Measurements from ENCODE around the gene FBXL14.
"Not testable (repeated sequence)": the region's sequence is repeated elsewhere in the genome, so short reads cannot be mapped to it uniquely, and the experiment has no call there.

The FBXL14 gene

DNA sequence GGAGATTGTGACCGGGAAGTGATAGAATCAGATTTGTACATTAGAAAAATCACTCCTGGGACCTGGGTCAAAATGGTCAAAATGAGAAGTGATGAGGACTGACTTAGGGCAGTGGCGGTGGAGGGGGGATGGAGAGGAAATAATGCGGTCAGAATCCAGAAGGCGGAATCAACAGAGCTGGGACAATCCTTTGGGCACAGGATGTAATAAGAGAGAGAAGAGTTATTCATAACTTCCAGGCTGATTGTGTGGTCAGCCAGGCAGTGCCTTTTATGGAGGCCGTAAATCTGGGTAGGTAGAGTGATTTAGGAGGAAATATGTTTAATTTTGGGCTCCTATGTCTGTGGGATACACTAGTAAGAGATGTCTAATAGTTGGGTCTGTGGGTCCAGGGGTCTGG lies 21.6 kb downstream of the FBXL14 start:
- DNase-seq (ENCODE audit: low read depth): no peak

DNA sequence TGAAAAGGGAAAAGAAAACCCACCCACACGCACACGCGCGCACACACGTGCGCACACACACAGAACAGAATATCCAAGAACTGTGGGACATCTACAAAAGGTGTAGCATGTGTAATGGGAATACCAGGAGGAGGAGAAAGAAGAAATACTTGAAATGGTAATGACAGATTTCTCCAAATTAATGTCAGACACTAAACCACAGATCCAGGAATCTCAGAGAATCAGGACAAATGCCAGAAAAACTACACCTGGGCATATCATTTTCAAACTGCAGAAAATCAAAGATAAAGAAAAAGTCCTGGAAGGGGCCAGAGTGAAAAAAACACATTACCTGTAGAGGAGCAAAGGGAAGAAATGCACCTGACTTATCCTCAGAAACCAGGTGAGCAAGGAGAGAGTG lies 26.5 kb downstream of the FBXL14 start:
- no peak for DNase-seq (ENCODE audit: low read depth)

DNA sequence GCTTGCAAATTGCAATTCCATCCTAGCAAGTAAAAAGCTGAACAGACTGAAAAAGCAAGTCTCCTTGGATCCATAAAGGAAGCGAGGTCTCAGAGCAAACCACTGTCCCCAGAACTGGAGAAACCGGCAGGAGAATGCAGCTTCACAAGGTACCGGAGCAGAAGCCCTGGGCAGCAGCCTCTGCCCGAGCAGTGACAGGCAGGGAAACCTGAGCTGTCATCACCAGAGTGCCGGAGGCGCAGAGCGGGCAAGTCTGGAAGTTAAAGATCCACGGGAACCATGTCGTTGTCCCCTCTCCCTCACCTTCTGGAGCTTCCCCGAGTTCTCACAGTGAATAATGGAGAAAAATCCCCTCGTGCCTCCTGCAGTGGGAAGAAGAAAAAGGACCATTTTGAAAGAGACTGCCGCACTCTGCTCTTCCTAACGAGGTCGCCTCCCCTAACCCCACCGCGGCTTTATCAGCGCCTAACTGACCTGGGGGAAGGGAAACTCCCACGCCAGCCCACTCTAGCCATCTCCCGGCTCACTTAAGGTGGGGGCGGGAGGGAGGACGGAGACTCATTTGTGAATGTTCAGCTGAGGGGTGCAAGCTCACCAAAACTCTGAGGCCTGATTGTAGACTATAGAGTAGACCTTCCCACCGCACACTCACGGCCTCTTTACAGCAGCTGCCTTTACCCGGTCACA lies 27.8 kb downstream of the FBXL14 start:
- no peak for DNase-seq (ENCODE audit: low read depth)

DNA sequence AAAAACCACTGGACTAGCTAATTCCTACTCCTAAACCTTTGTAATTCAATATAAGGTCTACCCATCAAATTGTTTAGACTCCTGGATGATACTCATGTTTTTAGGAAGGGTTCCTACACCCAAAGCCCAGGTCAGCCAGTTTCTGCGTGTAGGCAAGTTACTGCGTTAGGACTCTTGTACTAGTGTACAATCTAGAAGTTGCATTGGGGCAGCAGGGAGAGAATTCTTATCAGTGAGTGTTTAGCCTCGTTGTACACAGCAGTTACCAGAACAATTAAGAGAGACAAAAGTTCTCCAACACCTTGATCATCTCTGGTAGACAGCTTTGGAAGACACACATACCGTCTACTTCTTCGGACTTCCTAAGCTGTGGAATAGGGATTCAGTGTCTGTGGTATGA lies 29.2 kb downstream of the FBXL14 start:
- no peak for DNase-seq (ENCODE audit: low read depth)

DNA sequence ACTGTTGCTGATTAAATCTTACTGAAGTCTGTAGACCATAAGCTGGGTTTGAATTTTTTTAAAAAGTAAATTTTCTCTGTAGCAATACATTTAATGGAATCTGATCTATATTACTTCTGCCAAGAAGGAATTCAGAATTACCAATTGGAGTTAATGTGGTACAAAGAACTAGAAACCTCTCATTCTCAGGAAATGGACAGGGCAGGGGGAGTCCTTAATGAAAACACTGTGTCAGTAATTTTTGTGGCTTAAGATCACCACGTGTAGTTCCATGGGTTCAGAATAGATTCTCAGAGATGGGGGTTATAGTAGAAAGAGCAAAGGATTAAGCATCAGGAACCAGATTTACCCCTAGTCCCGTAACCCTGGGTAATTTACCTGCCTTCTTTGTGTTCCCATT lies 30.3 kb downstream of the FBXL14 start:
- no peak for DNase-seq (ENCODE audit: low read depth)

DNA sequence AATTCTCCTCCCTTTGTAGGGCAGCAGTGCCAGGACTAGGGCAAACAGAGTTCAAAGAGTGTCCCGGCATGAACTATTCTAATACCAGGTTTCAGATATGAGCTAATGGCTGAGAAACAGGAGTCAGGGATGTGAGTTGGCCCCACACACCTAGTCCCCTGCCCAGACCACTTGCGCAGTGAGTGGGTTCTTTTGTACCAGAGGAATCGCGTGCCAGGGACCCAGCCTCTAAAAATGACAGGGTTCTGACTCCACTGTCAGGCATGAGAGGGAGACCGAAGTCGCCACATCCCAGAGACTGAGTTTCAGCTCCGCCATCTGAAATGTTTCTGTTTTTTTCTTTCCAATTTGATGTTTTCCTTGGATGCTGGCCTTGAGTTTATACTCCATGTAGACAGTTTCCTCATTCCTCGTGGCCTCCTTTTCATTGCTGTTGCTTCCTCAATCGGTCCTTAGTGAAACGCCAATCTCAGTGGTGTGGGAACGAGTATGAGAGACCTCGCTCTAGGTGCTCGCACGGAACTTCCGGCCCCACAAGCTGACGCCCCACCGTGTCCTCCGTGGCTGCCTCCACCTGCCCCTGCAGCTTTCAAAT lies 31.5 kb downstream of the FBXL14 start:
- DNase-seq (ENCODE audit: low read depth): no peak

DNA sequence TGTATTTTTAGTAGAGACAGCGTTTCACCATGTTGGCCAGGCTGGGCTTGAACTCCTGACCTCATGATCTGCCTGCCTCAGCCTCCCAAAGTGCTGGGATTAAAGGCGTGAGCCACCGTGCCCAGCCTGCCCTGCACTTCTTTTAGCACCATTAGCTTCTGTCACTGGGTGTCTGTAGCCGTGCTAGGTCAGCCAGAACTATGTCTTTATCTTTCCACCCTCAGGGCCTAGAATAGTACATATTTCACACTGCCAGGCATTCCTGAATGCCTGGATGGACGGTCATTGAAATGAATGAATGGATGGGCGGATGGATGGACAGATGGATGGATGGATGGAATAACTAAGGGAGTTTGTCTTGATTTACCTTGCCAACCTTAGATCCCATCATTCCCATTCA lies 33.7 kb downstream of the FBXL14 start:
- no peak for DNase-seq (ENCODE audit: low read depth)

DNA sequence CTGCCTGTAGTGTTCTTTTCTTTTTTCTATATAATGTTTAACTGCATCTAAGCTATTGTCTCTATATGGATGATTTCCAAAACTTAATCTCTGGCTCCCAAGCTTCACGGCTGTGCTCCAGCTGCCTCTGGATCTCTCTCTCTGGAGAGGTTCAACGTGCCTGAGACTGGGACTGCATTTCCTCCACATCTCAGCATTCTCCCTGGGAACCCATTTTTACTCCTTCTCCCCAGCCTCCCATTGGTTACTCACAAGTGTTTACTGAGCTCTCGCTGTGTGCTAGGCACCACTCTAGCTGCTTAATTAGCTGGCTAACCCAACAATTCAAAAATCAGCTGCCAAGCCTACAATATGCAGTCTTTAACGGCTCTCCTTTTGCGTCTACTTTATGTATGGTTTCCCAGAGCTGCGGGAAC lies 34.7 kb downstream of the FBXL14 start:
- DNase-seq (ENCODE audit: low read depth): no peak

DNA sequence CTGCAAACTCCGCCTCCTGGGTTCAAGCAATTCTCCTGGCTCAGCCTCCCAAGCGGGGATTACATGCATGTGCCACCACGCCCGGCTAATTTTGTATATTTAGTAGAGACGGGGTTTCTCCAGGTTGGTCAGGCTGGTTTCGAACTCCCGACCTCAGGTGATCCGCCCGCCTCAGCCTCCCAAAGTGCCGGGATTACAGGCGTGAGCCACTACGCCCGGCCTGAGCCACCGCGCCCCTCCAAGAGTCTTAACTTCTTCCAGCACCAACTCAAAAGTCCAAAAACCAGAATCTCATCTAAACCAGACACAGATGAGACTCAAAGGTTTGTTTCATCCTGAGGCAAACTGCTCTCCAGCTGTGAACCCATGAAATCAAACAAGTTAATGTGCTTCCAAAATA lies 36.3 kb downstream of the FBXL14 start:
- DNase-seq (ENCODE audit: low read depth): not testable (repeated sequence)

DNA sequence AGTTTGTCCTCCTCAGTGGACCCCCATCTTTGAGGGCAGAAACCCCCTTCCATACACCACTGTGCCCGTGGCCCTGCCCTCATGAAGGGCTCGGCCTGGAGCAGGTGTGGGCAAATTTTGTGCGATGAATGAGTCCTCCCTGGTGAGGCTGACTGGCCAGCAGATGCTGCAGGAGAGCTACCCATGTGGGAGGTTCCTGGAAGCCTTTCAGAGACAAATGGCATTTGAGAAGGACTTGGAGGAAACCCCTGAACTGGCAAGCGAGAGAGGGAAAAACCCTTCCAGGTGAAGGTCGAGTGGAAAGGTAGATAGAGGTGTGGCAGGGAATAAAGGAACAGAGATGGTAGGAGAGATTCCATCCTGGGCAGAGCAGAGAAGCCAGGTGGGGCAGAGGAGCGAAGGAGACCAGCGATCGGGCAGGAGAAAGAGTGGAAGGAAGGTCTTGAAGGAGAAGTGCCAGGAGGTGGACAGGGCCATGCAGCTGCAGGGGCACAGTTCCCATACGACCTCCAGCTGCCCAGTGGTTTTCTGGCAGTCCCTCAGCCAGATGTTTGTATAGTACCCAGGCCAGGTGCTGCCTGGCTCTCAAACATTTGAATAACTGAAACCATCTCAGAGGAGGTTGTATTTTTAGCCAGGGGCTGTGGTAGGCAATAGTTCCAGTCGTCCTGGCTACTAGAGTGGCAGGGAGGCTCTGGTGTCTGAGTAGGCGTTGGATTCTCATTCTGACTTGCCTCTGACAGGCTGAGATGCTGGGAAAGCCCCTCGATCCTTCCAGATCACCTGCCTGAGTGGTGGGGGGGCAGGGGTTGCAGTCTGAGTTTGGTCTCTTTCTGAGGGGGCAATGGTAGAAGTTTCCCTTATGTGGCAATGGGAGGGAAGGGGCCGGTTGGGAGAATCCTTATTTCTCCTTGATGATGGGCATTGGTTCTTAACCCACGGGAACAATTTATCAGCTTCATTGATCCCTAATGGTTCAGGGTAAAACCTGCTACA lies 40.1 kb downstream of the FBXL14 start:
- DNase-seq (ENCODE audit: low read depth): peak; percentile 20

DNA sequence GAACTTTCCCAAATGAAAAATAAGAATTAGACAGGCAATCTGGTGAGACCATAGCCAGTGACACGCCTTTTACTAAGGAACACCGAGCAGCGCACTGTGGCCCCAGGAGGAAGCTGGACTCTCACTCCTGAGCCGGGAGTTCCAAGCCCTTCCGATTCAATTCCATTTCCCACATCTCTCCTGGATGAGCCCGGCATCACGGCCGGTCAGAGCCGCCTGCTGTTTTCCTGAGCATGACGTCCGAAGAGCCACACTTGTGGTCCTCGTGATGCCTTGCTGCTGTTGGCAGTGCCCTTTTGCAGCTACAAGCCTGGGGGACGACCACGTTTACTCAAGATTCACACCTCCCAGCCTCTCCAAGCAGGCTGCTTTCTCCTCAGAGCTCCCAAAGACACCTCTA lies 40.8 kb downstream of the FBXL14 start:
- no peak for DNase-seq (ENCODE audit: low read depth)

DNA sequence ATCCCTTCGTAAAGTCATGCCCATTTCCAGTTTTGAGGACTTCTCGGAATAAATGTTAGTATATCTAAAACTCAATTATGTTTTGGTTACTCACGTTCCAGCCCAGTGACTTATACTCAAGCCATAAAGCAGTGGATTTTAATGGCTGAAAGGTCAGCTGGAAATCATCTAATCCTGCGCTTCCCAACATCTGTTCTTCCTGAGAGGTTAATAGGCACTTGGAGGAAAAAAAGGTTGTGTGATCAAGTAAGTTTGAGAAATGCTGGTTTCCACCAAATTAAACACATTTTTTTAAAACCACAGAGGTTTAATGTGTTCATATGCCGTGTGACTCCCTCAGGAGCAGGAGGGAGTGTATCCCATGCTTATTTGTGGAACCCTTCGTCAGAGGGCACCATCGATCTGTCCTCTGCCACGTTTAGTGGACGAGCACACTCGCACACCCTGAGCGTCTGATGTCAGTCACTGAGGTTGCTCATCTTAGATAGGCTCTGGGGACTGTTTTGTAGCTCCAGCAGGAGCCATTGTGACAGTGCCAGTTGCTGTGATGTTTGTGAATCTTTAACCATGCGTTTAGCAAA lies 41.4 kb downstream of the FBXL14 start:
- DNase-seq (ENCODE audit: low read depth): no peak

DNA sequence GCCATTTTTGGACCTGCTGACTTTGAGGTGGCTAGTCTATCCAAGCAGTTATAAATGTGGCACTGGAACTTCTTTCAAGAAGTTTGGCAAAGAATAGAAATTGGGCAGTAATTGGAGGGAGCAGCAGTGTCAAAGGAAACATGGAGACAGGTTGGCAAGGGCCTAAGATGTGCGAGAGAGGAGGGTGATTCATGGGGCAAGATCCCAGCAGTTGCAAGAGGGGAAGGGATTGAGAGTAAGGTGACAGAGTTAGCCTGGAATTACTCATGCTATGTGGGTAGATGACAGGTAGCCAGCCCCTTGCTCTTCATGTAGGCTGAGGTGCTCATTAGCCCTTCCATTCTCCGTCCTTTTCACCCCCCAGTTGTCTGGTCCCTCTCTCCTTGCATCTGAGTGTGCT lies 42.2 kb downstream of the FBXL14 start:
- DNase-seq (ENCODE audit: low read depth): no peak

DNA sequence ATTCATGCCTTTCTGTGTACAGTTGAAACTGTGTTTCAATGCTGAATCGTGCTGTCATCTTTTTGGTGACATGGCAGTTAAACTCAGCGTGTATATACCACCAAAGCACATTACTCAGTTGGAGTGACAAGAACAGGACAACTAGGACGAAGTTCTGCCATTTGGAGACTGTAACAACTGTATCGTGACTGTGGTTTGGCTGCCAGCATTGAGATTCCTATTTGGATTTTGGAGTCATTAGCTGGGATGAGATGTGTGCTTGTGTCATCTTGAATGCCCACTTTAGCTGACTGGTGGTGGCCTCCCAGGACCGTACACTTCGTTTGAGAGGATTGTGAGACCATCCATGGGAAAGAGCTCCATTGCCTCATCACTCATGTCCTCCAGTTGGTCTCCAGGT lies 42.9 kb downstream of the FBXL14 start:
- no peak for DNase-seq (ENCODE audit: low read depth)

DNA sequence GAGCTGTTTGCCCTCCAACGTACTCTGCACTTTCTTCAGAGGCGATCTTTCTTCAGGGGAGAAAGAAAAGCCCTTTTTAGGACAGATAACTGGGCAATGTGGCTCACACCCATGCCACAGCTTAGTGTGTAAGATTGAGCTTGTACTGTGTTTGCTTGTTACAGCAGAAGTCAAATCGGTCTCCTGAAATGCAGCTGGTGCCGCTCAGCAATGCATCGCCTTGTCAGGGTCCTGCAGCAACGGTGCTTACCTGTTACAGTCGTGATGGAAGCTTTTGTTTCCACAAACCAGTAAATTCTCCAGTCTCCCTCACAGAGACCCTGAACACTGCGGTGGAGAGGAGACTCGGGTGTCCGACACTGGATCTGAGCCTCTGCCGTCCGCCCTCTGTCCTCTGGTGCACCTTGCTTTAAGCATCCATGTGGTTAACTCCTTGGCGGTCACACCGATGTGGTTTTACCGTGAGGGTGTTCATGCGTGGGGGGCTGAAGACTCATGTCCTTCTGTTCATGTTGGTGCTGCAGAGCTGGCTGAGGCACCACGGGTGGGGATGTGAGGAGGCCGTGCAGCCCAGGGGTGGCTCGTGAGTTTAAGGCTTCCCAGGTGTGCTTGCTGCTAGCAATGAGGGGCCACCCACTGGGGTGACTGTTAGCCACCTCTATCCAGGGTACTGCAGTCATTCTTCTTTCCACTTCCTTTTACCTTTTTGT lies 47.3 kb downstream of the FBXL14 start:
- DNase-seq (ENCODE audit: low read depth): no peak

DNA sequence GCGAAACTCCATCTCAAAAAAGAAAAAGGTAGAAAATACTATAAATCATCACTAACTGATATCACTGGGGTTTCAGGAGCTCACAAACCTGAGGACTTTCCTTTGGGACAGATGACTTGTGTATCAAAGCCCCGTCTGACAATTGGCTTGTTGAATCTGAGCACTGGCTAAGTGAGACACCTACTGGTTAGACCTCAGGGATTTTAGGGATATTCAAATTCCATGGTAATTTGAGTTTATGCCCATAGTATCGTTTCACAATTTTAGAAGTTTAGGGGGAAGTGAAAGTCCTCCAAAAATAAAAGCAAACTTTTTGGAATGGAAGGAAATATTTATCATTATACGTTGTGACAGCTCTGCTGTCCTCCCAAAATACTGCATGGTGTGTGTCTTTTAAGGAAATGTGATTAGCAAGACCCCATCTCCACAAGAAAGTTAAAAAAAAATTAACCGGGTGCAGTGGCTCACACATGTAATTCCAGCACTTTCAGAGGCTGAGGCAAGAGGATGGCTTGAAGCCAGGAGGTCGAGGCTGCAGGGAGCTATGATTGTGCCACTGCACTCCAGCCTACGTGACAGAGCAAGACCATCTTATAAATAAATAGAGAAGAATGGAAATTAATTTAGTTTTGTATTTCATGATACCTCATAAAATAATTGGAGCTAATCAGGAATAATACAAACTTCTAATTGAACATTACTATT lies 49.2 kb downstream of the FBXL14 start:
- DNase-seq (ENCODE audit: low read depth): no peak

DNA sequence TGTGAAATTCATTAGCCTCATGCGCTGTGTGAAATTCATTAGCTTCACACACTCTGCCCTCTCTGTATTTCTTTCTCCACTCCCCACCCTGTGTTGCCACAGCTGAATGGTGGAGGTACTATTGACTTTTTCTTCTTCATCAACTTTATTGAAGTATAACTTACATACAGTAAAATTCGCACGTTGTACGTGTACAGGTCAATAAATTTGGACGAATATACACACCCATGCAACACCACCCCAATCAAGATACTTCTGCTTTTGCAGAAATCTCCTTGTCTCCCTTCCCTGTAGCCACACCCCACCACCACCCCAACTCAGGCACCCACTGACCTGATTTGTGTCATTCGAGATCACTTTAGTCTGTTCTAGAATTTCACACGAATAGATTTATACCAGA lies 51.8 kb downstream of the FBXL14 start:
- no peak for DNase-seq (ENCODE audit: low read depth)

DNA sequence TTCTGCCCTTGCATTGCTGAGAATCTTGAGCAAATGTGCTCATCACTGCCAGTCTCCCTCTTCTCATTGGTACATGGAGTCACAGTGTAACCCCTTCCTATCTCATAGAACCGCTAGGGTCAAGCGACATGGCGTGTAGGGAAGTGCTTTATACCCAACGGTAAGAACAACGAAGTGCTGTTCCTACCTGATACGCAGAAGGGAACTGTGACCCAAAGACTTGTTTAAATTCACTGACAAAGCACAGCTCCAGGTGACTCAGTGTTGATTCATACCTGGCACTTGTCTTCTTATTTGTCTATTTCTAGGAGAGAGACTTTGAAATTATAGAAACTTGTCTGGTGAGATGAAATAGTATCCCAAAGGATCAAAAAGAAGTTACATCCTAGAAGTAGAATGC lies 53.7 kb downstream of the FBXL14 start:
- DNase-seq (ENCODE audit: low read depth): no peak

DNA sequence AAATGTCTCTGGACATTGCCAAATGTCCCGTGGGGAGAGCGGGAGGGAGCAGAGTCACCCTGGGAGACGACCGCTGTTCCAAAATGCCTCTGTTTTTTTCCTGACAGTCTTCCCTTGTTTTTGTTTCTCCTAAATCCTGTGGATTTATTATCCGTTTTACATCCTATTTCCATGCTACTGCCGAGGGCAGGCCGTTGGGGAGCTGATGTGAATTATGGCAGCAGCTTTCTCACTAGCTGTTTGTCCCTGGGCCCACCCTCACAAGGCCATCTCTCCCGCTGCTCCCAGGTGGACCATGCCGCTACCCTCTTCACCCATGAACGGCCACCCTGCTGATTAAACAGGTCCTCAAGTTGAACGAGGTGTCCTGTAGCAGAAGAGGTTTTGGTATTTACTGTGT lies 55.2 kb downstream of the FBXL14 start:
- DNase-seq (ENCODE audit: low read depth): no peak

DNA sequence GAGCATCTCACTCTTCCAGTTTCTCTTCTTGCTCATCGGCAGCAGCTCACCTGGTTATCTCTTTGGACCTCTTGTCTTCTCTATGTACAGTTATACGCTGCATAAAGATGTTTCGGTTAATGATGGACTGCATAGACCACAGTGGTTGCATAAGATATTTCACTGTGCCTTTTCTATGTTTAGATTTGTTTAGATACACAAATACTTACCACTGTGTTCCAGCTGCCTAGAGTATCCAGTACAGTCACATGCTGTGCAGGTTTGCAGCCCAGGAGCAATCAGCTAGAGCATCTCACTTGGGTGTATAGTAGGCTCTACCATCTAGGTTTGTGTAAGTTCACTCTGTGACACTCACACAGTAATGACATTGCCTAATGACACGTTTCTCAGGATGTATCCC lies 57.6 kb downstream of the FBXL14 start:
- no peak for DNase-seq (ENCODE audit: low read depth)

DNA sequence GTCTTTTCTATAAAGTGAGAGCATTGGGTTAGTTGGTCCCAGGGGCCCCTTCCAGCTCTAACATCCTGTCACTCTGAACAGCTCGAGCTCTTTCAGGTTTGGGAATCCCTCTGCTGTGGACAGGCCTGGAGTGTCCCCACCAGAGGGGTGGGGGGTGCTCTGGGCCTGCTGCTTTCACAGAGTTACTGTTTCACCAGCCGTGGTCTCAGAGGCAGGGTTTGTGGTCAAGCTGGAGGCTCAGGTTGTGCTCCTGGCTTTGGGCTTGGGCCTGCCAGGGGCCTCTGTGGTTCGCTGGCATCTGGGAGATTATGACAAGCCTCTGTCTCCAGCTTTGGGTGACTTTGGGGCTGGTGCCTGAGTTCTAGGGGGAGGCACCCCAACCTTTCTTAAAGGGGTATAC lies 59.6 kb downstream of the FBXL14 start:
- DNase-seq (ENCODE audit: low read depth): no peak

All from activated T-cell treated with anti-CD3 and anti-CD28 coated beads for 24 hours (primary cell).